GM19455 (cell line): Measurements from ENCODE around the gene SPSB2.

Experiments
- ATAC-seq: cut with Tn5 transposase; IDR thresholded peaks from one replicate; pipeline ENCODE4 v1.9.1; 2021; ENCODE audit not compliant: unreplicated experiment

SPSB2 gene

DNA sequence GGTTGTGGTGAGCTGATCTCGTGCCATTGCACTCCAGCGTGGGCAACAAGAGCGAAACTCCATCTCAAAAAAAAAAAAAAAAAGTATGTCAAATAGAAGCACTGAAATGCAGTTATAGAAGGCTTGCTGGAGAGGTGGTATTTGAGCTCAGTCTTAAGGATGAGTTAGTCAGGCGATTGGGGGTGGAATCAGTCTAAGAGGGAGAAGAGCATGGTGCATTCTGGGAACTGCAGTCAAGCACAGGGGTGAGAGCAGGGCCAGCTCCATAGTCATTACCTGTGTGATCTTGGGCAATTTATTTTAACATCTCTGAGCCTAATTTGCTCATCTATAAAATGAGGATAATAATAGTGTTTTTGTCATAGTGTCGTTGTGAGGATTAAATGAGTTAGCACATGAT lies 38.2 kb downstream of the SPSB2 start:
- ATAC-seq: no peak

DNA sequence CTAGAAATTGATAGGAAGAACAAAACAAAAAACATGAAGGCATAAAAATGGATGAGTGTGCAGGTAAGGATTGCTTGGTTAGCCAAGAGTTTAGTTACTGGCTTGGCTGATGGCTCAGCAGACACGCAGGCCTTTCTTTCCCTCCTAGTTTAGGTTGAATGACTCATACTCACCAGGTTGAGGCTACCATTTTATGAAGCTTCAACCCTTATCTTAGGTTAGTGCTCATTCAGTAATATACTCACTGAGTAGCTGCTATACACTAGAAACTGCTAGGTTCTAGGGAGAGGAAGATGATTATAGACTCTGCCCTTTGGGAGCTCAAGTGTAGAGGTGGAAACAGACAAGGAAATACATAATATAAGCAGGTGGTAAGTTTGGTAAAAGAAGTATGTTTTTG lies 38.8 kb downstream of the SPSB2 start:
- no peak for ATAC-seq

DNA sequence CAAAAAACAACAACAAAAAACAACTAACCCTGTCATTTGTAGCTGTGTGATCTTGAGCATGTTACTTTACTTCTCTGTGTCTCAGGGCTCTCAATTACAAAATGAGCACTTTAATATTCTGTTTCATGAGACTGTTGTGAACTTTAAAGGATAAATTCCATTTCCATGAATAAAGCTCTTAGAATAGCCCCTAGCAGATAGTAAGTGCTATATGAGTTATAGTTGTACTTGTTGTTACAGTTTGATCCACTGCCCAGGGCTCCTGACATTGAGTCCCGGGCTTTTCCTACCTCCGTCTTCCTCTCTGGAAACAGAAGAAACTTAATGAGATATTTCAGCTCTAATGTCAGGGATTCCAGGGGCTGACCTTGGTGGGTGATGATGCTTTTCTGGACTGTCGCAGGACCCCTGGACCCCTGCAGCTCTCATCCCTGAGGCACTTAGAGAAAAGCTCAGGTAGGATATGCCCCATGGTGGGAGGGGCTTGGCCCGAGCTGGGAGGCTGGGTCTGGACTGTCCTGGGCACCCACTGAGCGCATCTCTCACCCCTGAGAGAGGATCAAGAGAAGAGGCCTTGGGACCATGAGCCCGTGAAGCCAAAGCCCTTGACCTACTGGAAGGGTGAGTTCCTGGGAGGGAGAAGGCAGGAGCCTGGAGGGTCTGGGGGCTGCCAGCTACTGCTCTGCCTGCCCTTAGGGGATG lies 39.8 kb downstream of the SPSB2 start:
- no peak for ATAC-seq

DNA sequence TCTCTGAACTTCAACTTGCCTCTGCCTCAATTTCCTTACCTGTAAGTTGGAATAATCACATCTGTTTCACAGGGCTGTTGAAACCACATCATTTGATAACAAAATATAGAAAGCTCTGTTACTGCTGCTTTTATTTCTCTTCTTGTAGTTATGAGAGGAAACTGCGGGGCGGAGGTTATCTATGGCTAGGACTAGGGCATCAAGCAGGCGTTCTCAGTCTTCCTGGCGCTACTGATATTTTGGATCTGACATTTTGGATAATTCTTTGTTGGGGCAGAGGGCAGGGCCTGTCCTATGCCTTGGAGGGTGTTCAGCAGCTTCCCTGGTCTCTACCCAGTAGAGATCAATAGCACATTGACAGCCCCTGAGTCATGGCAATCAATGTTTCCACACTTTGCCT lies 41.0 kb downstream of the SPSB2 start:
- no peak for ATAC-seq

DNA sequence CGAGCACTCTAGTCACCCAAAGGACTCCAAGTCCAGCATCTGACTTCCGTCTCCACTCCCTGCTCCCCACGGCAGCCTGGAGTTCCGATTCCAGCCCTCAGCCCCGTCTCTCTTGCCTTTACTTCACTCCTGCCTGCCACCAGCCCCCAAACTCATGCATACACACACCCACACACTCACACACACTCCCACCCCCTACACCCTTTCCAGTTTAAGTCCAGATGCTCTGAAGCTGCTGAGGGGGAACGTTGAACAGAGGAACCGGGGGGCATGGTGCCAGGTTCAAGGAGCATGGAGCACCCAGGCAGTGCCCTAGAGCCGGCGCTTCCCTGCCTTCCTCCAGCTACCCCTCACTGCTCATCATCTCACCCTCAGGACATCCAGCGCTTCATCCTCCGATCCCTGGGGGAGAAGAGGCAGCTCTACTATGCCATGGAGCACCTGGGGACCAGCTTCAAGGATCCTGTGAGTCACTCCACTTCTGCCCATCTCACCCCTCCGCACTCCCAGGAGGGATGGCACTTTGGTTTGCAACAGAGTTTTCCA lies 41.6 kb downstream of the SPSB2 start:
- ATAC-seq: no peak

DNA sequence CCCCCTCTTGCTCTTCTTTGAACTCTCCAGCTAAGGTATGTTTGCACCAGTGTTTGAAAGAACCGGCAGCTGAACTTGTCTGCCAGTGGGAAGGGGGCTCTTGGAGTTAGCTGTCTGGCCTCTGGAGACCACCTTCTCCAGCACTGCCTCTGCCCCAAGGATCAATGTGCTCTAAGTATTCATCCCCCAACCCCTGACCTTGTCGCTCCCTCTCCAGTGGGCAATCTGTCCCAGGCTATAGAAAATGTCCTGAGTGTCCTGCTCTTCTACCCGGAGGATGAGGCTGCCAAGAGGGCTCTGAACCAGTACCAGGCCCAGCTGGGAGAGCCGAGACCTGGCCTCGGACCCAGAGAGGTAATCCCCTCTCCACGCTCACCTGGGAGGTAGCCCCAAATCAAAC lies 42.1 kb downstream of the SPSB2 start:
- ATAC-seq: no peak

DNA sequence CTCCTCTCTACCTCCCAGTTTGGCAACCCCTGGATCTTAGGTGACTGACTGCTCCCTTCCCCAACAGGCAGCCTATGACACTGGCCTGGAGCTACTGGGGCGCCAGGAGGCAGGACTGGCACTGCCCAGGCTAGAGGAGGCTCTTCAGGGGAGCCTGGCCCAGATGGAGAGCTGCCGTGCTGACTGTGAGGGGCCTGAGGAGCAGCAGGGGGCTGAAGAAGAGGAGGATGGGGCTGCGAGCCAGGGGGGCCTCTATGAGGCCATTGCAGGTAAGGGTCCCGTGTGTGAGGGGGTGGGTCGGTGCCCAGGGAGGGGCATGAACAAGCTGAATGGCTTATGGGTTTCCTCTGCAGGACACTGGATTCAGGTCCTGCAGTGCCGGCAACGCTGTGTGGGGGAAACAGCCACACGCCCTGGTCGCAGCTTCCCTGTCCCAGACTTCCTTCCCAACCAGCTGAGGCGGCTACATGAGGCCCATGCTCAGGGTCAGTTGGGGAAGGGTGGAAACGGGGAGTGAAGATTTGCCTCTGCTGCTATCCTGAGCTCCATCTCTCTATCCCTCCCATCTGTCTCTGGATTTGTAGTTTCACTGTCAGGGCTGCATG lies 42.7 kb downstream of the SPSB2 start:
- no peak for ATAC-seq

DNA sequence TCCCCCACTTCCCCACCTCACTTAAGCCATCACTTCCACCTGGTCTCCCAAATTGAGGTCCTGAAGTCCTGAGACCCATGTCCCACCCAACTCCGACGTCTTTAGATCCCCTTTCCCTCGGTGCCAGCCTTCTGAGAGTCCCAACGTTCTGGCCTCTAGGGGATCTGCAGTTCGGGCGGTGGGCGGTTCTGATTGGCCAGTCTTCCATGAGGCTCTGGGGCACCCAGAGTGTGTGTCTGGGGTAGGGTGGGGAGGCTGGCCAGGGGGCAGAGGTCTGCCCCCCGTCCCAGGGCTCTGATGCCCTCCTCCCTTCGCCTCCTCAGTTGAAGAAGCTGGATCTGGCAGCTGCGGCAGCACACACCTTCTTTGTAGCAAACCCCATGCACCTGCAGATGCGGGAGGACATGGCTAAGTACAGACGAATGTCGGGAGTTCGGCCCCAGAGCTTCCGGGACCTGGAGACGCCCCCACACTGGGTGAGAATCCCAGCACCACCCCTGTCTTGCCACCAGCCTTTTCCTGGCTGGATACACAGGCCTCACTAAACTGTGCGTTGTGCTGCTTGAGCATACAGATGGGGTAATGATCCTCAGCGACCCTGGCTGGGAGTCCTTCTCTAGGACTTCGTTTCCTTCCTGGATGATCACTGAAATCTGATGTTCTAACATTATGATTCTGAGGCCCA lies 43.4 kb downstream of the SPSB2 start:
- no peak for ATAC-seq

DNA sequence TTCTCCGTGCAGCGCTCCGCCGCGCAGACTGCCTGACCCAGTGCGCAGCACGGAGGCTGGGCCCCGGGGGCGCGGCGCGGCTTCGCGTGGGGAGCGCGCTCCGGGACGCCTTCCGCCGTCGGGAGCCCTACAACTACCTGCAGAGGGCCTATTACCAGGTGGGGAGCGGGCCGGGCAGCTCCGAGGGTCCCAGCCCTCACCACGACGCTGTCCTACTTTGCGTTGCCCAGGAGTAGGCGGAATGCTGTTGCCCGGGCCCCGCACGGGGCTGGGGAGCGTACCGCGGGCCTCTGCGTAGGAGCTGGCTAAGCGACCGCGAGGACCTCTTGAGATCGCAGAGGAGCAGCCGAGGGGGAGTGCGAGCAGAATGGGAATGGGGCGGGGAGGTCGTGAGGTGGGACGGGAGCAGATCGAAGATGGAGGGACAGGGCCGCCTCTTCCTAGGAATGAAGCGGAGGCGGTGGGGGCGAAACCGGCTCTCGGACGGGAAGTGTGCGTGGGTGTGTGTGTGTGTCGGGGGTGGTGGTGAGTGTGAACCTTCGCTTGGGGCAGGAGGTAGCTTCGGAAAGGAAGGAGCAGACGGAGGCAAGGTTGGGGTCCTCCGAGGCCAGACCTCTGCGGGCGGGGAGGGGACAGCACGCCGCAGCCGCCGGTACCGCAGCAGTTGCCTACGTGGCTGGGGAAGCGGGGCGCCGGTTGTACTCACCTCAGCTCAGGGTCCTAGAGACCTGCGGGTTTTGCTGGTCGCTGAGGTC lies 44.1 kb downstream of the SPSB2 start:
- ATAC-seq: no peak

DNA sequence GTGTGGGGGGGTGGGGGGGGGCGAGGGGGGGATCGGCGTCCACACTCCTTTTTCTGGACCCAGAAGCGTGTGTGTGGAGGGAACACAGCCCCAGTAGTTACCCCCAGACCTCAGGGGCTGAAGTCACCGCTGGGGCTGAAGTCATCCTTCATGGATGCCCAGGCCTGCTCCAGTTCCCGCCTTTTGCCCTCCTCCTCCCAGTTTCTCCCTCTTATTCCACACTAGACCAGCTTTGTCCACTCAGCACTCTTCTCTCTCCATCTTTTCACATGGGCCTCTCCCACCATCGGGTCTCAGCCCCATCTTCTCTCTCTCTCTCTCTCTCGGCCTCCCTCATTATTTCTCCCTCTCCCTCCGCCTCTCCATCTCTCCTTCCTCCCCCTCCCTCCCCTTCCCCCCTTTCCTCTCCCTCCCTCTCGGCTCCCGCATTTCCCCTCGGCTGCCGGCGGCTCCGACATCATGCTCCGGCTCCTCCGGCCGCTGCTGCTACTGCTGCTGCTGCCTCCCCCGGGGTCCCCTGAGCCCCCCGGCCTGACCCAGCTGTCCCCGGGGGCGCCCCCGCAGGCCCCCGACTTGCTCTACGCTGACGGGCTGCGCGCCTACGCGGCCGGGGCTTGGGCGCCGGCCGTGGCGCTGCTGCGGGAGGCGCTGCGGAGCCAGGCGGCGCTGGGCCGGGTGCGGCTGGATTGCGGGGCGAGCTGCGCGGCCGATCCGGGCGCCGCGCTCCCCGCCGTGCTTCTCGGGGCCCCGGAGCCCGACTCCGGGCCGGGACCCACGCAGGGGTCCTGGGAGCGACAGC lies 44.9 kb downstream of the SPSB2 start, which contains the start of gene P3H3:
P3H3 (plus strand) TSS at position 426 of the 799 bp plus-strand sequence; CDS start at position 460, 34 bp downstream.
- no peak for ATAC-seq

DNA sequence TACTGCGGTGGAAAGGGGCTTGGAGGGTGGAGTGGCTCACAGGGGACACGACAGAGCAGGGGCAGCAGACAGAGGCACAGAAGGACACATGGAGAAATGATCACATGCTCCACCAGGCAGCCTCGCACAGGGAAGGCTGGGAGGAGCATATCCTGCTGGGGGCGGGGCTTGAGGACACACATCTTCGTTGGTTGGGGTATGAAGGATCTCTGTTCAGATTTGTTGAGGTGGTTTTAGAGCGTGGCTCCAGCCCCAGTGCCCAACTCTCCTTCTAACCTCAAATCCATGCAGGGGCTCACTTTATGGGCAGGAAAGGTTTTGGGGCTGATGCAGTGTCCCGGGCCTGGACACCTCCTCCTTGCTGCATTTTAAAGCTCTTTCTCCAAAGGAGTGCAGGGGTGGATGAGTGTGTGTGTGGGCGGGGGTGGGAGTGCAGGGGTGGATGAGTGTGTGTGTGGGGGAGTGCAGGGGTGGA lies 45.6 kb downstream of the SPSB2 start:
- no peak for ATAC-seq

DNA sequence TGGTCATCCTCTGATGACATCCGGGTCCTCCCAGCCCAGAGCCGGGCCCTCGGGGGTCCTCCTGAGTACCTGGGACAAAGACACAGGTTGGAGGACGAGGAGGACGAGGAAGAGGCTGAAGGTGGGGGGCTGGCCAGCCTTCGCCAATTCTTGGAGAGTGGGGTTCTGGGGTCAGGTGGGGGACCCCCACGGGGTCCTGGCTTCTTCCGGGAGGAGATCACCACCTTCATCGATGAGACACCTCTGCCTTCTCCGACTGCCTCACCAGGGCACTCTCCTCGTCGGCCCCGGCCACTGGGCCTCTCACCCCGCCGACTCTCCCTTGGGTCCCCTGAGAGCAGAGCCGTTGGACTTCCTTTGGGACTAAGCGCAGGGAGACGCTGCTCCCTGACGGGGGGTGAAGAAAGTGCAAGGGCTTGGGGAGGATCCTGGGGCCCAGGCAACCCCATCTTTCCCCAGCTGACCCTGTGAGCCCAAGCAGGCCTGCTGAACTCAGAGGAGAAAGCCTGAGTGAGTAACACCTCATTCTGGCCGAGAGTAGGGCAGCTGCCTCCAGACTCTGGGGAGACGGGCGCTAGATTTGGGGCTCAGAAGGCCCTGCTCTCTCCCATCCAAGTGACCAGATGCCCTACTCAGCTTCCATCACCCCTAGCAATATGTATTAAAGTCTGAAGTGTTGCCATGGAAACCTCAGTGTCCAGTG lies 46.2 kb downstream of the SPSB2 start:
- ATAC-seq: no peak

DNA sequence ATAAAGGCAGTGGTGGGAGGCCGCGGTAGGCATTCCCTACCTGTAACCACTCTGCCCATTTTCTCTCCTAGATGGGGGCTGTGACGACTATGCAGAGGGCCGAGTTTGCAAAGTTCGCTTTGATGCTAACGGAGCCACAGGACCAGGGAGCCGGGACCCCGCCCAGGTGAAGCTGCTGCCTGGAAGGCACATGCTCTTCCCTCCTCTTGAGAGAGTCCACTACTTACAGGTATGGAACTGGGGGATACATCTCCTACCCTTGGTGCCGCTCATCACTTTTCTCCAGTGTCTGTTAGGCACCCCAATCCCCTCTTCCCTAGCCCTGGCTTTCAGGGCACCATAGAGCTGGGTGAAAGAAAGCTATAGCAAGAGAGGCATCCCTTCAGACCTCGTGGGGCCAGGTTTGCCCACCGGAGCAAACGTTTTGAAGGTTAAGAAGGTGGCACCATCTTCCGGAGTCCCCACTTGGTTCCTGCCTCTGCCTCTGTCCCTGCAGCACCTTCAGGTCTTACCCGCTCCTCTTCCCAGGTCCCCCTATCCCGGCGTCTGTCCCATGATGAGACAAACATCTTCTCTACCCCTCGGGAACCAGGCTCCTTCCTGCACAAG lies 46.9 kb downstream of the SPSB2 start:
- ATAC-seq: no peak

DNA sequence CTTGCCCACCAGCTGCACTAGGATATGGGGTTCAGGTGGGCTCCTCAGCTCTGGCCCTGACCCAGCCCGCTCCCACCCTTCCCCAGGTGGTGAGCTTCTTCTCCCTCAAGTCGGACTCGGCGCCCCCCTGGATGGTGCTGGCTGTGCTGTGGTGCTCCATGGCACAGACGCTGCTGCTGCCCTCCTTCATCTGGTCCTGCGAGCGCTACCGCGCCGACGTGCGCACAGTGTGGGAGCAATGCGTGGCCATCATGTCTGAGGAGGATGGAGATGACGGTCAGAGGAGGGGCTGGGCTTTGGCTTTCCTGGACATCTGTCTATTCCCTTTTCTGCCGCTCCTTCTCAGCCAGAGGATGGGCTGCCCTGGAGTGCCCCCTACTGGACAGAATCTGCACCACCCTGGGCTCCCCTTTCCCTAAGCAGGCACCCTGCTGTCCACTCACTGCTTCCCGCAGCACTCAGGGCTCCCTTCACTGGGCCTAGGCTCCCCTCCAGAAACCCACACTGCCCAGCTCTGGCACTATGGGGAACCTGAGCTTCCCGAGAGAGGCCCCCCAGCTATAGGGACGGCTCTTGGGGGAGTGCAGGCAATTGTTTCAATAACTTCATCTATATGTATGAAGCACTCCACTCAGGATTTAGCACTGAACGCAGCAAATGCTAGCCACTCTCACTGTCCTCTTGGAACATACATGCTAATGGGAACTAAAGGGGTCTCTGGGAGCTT lies 47.5 kb downstream of the SPSB2 start:
- ATAC-seq: no peak

DNA sequence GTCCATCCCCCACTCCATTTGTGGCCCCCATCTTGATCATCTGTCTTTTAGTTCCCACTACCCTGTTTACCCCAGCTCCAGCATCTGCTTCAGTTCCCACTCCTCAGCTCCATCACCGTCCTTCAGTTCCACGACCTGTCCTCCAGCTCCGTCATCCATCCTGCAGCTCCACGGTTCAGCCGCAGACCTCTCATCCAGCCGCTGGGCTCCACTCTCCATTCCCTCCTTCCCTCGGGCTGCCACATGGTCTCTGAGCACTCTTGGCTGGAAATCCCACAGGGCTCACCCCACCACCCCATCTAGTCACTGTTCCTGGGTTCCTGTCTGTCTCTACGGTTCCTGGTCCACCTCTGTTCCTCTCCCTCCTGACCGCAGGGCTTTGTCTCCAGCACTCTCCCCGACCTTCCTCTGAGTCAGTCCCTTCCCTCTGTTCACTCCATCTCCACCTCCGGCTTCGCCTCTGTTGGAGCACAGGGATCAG lies 48.2 kb downstream of the SPSB2 start:
- no peak for ATAC-seq

DNA sequence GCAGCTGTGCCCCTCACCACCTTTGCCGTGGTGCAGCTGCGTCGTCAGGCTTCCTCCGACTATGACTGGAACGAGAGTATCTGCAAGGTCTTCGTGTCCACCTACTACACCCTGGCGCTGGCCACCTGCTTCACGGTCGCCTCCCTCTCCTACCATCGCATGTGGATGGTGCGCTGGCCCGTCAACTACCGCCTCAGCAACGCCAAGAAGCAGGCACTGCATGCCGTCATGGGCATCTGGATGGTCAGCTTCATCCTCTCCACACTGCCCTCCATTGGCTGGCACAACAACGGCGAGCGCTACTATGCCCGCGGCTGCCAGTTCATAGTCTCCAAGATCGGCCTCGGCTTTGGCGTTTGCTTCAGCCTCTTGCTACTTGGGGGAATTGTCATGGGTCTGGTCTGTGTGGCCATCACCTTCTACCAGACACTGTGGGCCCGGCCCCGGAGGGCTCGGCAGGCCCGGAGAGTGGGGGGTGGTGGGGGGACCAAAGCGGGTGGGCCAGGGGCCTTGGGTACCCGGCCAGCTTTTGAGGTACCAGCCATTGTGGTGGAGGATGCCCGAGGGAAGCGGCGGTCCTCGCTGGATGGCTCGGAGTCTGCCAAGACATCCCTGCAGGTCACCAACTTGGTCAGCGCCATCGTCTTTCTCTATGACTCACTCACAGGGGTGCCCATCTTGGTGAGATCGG lies 48.9 kb downstream of the SPSB2 start:
- no peak for ATAC-seq

DNA sequence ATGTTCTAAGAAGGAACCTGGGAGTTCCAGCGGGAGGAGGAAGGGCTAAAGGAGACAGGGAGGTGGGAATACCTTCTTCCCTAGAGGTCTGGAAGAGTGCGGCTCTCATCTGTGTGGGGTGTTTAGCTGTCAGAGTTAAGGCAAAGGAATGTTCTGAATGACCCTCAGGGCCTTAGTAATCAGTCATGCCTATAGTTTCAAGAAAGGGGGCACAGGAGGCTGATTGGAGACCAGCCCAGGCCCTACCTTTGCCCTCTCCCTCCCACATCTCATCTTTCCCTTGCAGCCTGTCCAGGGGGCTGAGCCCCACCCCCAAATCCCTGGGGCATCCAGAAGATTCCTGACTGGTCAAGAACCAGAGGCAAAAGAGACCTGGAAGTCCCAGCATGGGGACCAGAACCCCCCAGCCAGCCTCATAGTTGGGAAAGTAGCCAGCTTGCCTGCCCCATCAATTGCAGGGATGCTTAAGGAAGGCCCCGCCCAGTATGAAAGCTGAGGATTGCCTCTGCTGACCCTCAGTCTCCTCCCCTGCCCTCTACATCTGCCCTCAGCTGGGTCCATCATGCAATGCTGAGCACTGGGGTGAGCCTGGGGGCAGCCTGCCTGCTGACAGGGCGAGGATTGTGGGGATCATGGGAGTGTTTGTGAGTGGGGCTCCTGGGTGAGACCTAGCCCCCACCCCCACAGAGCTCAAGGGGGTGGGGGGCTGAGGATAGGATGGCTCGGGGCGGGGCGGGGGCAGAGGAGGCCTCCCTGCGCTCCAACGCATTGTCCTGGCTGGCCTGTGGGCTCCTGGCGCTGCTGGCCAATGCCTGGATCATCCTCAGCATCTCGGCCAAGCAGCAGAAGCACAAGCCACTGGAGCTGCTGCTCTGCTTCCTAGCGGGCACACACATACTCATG lies 49.7 kb downstream of the SPSB2 start:
- ATAC-seq: no peak
